Esophagus muscularis mucosa (tissue), 4 donors: Measurements from ENCODE around the gene FAM187B.
"Not testable (repeated sequence)": the region's sequence is repeated elsewhere in the genome, so short reads cannot be mapped to it uniquely, and the experiment has no call there.

Experiments used
- EP300 ChIP-seq: sonication (generic); formaldehyde crosslinking; IDR thresholded peaks from one replicate; pipeline ENCODE4 v1.6.1; 2017; ENCODE audit warnings: antibody characterized with exemption
- POLR2A ChIP-seq: fragments of 450-650 bp; IDR thresholded peaks from one replicate; pipeline ENCODE4 v1.6.1; 2017; ENCODE audit warnings: antibody characterized with exemption, moderate library complexity, mild to moderate bottlenecking, low read depth
- POLR2AphosphoS5 ChIP-seq, 2 donors: sonication (generic); formaldehyde crosslinking; IDR thresholded peaks; one replicate each; pipeline ENCODE4 v1.6.1; 2017; ENCODE audit warnings: antibody characterized with exemption in 2 of 2
- TF ChIP-seq, protein P1 (sequence below), 3 experiments: fragments of 200-600 bp in 2 of 3; fragments of 450-650 bp in 1 of 3; sonication (generic) in 2 of 3; IDR thresholded peaks; one replicate each; pipeline ENCODE4 v1.5.1; 2017 to 2019; ENCODE audit warnings: antibody characterized with exemption in 3 of 3, mild to moderate bottlenecking in 2 of 3, moderate library complexity in 1 of 3

GRCh38 chr19:35220973-35221590 lies 7.5 kb downstream of the FAM187B start:
- TF ChIP-seq POLR2AphosphoS5 (IDR thresholded peaks at IDR 0.05); POLR2A; EP300: not testable (repeated sequence)
- TF ChIP-seq, protein P1, sequence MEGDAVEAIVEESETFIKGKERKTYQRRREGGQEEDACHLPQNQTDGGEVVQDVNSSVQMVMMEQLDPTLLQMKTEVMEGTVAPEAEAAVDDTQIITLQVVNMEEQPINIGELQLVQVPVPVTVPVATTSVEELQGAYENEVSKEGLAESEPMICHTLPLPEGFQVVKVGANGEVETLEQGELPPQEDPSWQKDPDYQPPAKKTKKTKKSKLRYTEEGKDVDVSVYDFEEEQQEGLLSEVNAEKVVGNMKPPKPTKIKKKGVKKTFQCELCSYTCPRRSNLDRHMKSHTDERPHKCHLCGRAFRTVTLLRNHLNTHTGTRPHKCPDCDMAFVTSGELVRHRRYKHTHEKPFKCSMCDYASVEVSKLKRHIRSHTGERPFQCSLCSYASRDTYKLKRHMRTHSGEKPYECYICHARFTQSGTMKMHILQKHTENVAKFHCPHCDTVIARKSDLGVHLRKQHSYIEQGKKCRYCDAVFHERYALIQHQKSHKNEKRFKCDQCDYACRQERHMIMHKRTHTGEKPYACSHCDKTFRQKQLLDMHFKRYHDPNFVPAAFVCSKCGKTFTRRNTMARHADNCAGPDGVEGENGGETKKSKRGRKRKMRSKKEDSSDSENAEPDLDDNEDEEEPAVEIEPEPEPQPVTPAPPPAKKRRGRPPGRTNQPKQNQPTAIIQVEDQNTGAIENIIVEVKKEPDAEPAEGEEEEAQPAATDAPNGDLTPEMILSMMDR (IDR thresholded peaks at IDR 0.05): not testable (repeated sequence)
